ENCODE data around the gene ZNF688.
"Not testable (repeated sequence)": the region's sequence is repeated elsewhere in the genome, so short reads cannot be mapped to it uniquely, and the experiment has no call there.

ZNF688 gene

GRCh38 chr16:30525844-30526136 is 45.7 kb downstream of the ZNF688 start:
- CTCF ChIA-PET = interaction anchor here (0.6 to 0.7 kb wide), 2 partner anchors 10 to 59 kb away, joined by 3 to 4 read pairs; no protein-coding TSS in a partner anchor
- peak overlapping the region; percentile 97 for H3K27ac ChIP-seq
- TF ChIP-seq CTCF (conservative IDR thresholded peaks at IDR 0.05; ENCODE audit: low read depth) = no peak
- POLR2A ChIA-PET (ENCODE audit: low non-redundant PET) = interaction anchor here (0.6 to 1.1 kb wide), 2 partner anchors 59 to 96 kb away, joined by 3 to 4 read pairs; partner anchors contain the start of gene DCTPP1
- DNase-seq (ENCODE audit: low spot score) = no peak

GRCh38 chr16:30524575-30525568 is 46.6 kb downstream of the ZNF688 start:
- ChIA-PET POLR2A (ENCODE audit: low non-redundant PET) (interaction anchor here (0.6 to 1.1 kb wide), 4 partner anchors 11 to 95 kb away, joined by 3 to 4 read pairs (median 4); partner anchors contain the start of gene DCTPP1), CTCF (interaction anchor here (0.6 to 0.8 kb wide), 4 partner anchors 12 to 115 kb away, joined by 4 read pairs; no protein-coding TSS in a partner anchor)
- peak overlapping the region; percentile 97 for H3K27ac ChIP-seq
- DNase-seq (ENCODE audit: low spot score) = no peak
- TF ChIP-seq CTCF (conservative IDR thresholded peaks at IDR 0.05; ENCODE audit: low read depth) = no peak

GRCh38 chr16:30523768-30524574 is 47.5 kb downstream of the ZNF688 start:
- peak overlapping the region; percentile 97 for H3K27ac ChIP-seq
- TF ChIP-seq CTCF (conservative IDR thresholded peaks at IDR 0.05; ENCODE audit: low read depth) = no peak
- DNase-seq (ENCODE audit: low spot score) = no peak
- CTCF ChIA-PET = interaction anchor here (0.6 to 0.8 kb wide), 3 partner anchors 11 to 115 kb away, joined by 4 read pairs; no protein-coding TSS in a partner anchor
- POLR2A ChIA-PET (ENCODE audit: low non-redundant PET) = interaction anchor here (0.8 kb wide), 1 partner anchor 12 kb away, joined by 4 read pairs; no protein-coding TSS in a partner anchor

- peak overlapping the region; percentile 97 for H3K27ac ChIP-seq
- POLR2A ChIA-PET (ENCODE audit: low non-redundant PET); DNase-seq (ENCODE audit: low spot score): not testable (repeated sequence)
- CTCF ChIA-PET = interaction anchor here (0.7 kb wide), 1 partner anchor 369 kb away, joined by 4 read pairs; no protein-coding TSS in a partner anchor
These were observed 48.6 kb downstream of the ZNF688 start for GRCh38 chr16:30522702-30523463.

GRCh38 chr16:30521873-30522641 is 49.5 kb downstream of the ZNF688 start:
- peak overlapping the region; percentile 97; the same call in 1 of the 2 replicates for H3K27ac ChIP-seq
- POLR2A ChIA-PET (ENCODE audit: low non-redundant PET) = no interaction called here
- DNase-seq (ENCODE audit: low spot score) = no peak
- CTCF ChIA-PET = interaction anchor here (0.7 kb wide), 1 partner anchor 92 kb away, joined by 3 read pairs; the partner anchor contains the start of gene DCTPP1
- TF ChIP-seq CTCF (conservative IDR thresholded peaks at IDR 0.05; ENCODE audit: low read depth) = no peak

- CTCF ChIA-PET = no interaction called here
These were observed 50.0 kb downstream of the ZNF688 start for GRCh38 chr16:30521476-30521872.

More at GRCh38 chr16:30521476-30521872, 50.0 kb downstream of the ZNF688 start:
- POLR2A ChIA-PET (ENCODE audit: low non-redundant PET) = interaction anchor here (0.7 kb wide), 1 partner anchor 22 kb away, joined by 3 read pairs; no protein-coding TSS in a partner anchor
- TF ChIP-seq CTCF (conservative IDR thresholded peaks at IDR 0.05; ENCODE audit: low read depth) = no peak
- H3K27ac ChIP-seq = 0 out of 2 replicates have a peak overlapping the region, but pooled peaks have one; percentile 97
- DNase-seq (ENCODE audit: low spot score) = no peak

Measured in RWPE1 (cell line).